GM21619 (cell line): ENCODE results near the gene ARHGAP24.
"Not testable (repeated sequence)": the region's sequence is repeated elsewhere in the genome, so short reads cannot be mapped to it uniquely, and the experiment has no call there.

Experiments
- ATAC-seq: cut with Tn5 transposase; IDR thresholded peaks from one replicate; pipeline ENCODE4 v1.9.1; 2021; ENCODE audit not compliant: unreplicated experiment

Gene ARHGAP24

DNA sequence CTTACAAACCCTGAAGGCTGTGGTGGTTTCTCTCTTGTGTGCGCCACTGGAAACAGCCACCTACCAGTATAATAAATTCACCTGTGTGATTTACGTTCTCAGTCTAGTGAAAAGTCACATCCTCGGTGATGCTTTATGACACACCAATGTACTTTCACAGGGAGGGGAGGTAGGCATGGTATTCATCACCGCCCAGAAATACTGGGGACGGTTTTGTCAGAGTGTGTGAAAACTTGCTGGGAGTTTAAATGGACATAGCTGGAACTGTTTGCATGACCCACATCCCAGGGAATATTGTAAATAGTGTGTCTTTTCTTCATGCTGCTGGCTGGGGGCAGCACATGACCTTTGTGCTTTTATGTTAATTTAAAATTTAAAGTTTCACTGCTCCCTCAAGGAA is 463.1 kb downstream of the ARHGAP24 start:
- no peak for ATAC-seq

DNA sequence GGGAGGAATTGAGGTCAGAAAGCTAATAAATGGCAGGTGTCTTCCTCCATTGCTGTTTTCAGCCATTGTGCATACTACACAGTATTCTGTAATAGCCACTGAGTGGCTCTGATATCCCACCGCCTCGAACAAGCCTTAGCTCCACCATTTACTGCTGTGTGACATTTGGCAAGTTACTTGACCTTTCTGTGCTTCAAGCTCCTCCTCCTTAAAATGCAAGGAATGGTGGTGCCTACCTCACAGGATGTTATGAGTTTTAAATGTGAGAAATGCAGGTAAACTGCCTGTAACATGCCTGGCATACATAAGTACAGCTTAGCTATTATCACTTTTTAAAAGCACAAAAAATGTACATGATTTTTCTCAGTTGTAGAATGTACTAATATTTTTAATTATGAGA is 464.0 kb downstream of the ARHGAP24 start:
- ATAC-seq: no peak

DNA sequence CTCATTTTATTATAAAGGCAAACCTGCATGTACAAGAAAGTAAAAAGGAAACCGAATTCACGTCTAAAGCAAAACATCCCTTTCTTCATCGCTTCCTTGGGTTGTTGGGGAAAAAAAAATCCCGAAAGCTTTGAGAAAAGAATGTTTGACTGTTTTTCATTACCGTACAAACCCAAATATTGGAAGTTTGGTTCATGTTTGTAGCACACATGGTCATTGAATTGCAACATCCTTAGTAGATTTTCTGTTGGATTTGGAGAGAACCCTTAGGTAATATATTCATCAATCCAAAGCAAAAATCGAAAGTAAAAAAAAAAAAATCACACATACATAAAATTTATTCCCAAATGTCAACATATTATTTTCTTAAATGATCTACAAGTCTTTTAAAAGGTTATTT is 464.6 kb downstream of the ARHGAP24 start:
- ATAC-seq: no peak

DNA sequence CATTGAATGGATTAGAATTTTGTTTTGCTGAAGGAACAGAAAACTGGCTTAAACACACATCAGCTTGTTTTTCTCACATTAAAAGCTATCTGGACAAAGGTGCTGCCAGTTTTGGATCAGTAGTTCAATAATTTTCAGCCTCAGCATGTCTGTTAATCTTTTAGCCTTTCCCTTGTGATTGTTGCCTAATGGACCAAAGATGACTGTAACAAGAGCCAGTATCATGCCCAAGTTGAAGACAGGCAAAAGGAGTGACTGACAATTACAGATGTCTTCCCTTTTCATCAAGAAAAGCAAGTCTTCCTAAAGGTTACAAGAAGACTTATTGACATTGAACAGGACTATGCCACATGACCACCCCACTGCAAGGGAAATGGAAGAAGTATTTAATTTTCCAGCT is 465.2 kb downstream of the ARHGAP24 start:
- ATAC-seq: no peak

DNA sequence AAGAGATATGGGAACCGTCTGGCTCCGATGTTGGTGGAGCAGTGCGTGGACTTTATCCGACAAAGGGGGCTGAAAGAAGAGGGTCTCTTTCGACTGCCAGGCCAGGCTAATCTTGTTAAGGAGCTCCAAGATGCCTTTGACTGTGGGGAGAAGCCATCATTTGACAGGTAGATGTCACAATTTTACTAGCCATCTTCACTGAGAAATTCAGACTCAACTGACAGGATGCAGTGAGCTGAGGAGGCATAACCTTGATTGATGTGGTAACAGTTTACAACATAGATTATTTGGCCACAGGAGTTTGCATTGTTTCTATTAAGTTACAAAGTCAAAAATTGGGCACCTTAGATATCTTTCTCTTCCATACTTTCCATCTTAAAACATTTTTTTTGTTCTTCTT is 467.2 kb downstream of the ARHGAP24 start:
- no peak for ATAC-seq

GRCh38 chr4:85946821-85947220 is 471.9 kb downstream of the ARHGAP24 start:
- ATAC-seq: no peak

- no peak for ATAC-seq
Measured at GRCh38 chr4:85951099-85951498, 476.1 kb downstream of the ARHGAP24 start.

GRCh38 chr4:85952528-85952927 is 477.6 kb downstream of the ARHGAP24 start:
- ATAC-seq: no peak

DNA sequence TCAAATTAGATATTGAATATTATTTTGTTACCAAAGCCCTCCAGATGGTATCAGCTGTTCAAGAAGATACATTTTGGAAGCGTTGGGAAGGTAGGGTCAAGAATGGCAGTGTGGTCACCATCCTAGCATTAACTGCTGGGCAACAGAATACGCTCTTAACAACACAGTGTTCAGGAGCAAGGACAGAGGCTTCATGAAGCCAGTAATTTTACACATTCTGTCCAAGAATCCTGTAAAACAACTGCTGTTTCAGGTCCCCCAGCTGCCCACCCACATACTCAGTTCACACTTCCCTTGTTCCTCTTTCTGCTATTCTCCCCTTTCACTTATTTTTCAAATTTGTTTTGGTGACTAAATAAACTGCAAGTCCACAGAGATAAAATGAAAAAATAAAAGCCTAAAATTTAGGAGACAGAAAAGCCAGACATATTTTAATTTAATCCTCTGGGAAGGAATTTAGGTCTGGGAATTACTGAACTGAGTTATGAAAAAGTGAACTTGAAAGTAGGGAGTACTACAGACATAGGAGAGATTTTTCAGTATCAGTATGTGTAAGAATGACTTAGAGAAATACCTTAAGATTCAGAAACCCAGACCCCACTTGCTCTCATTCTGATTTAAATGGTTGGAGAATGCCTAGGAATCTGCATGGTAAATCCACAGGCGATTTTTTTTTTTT is 478.2 kb downstream of the ARHGAP24 start:
- no peak for ATAC-seq

- ATAC-seq: no peak
Measured at GRCh38 chr4:85953651-85954018, 478.7 kb downstream of the ARHGAP24 start.

GRCh38 chr4:85955620-85956292 is 480.8 kb downstream of the ARHGAP24 start:
- ATAC-seq: no peak

GRCh38 chr4:85956293-85956945 is 481.5 kb downstream of the ARHGAP24 start:
- no peak for ATAC-seq

- no peak for ATAC-seq
Measured at GRCh38 chr4:85961887-85962286, 486.9 kb downstream of the ARHGAP24 start.

DNA sequence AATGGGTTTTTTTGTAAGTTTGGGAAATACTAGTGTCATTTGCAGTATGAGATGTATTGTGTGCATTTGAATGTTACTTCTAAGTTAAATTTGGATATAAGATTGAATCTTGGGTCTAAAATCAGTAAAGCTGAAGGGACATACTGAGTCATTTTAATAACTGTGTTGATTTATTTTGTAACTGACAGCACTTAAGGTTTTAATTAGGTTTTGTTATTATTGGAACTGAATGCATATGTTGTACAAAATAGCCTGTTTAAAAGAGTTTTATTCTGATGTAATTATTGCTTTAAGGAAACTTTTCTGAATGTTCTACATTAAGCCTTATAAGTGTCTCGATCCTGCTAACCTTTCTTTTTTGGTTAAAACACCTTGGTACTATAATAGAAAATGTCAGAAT is 488.3 kb downstream of the ARHGAP24 start:
- ATAC-seq: no peak

- no peak for ATAC-seq
Measured at GRCh38 chr4:85964298-85964697, 489.3 kb downstream of the ARHGAP24 start.

- ATAC-seq: not testable (repeated sequence)
Measured at GRCh38 chr4:85965017-85965416, 490.1 kb downstream of the ARHGAP24 start.

- ATAC-seq: no peak
Measured at GRCh38 chr4:85965529-85965928, 490.6 kb downstream of the ARHGAP24 start.

DNA sequence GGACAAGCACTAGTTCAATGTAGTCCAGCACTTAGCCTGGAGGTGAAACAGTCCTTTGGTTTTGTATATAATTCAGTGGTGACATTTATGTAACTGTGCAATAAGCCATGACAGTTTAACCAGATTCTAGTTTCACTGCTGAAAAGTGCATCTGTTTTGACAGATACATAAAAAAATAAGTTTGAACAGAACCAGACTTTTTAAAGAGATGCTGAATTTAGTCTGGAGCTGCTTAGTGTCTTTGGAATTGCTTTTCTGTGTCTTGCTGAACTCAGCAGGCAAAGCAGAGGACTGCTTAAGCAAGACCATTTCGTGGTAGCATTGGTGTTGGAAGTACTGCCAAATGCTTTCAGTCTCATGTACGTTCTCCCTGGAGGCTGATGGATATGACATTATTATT is 491.4 kb downstream of the ARHGAP24 start:
- no peak for ATAC-seq

DNA sequence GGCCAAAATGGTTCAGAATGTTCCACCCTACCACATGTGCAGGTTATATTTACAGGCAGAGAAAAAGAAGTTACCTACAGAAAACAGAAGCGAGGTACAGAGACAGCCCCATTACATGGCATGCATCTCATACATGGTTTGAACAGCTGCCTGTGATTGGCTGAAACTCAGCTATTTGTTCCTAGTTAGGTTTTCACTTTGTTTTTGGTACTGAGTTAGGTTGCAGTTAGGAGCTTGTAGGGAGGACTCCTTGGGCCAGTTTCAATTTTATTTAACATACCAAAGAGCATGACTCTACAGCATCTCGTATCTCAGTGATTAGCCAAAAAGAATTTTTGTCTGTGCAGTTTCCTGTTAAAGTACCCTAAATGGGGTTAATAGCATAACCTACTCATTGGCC is 492.9 kb downstream of the ARHGAP24 start:
- ATAC-seq: no peak

GRCh38 chr4:85968945-85969819 is 494.2 kb downstream of the ARHGAP24 start:
- peak; percentile 67 for ATAC-seq

- ATAC-seq: no peak
Measured at GRCh38 chr4:85970535-85970934, 495.6 kb downstream of the ARHGAP24 start.
